GM12878 (cell line): ENCODE results near the gene MPDZ. TPM values are rescaled to one million over a fixed set of nuclear protein-coding genes. Genes with fewer than 3 reads are reported as not detected.

ENCODE experiments used
- ATAC-seq: fragments of 200-7000 bp; cut with Tn5 transposase; 3 replicates; pipeline ENCODE4 v1.9.1; 2020; ENCODE audit warnings: mild to moderate bottlenecking, moderate library complexity
- BruUV-seq: library from RNA; stranded (reverse); fragments of 400-500 nt; replicated peaks from 2 replicates; lab custom pipeline; 2021; lab: Mats Ljungman, UMichigan
- CTCF ChIA-PET: fragments of 300-600 bp; sonication (Branson Sonifier 250); formaldehyde crosslinking; extraction: SDS; loops from one replicate; lab custom pipeline; 2021; ENCODE audit warnings: inconsistent platforms; lab: Yijun Ruan, JAX
- POLR2A ChIA-PET: fragments of 350-600 bp; formaldehyde crosslinking; extraction: SDS; loops from one replicate; lab custom pipeline; 2021; ENCODE audit warnings: inconsistent platforms; lab: Charles Lee
- RAD21 ChIA-PET: fragments of 300-600 bp; sonication (Branson Sonifier 250); formaldehyde crosslinking; loops from one replicate; lab custom pipeline; 2023; ENCODE audit warnings: antibody characterized with exemption; ENCODE audit not compliant: unreplicated experiment; lab: Charles Lee
- SMC1A ChIA-PET: fragments of 300-600 bp; sonication (Branson Sonifier 250); formaldehyde crosslinking; loops from one replicate; lab custom pipeline; 2023; ENCODE audit not compliant: unreplicated experiment, uncharacterized antibody; lab: Charles Lee
- DNase-seq: peaks from one replicate; pipeline ENCODE4 v3.0.0-alpha.2; 2011; ENCODE audit warnings: low read depth, low spot score
- FAIRE-seq: peaks from 3 replicates; lab custom pipeline; 2011; peaks lifted over from hg19 to GRCh38; lab: Jason Lieb, UNC
- H2AFZ ChIP-seq: 2 replicates; pipeline ENCODE4 v1.6.0; 2011; ENCODE audit warnings: low read depth, low read length, control low read depth; ENCODE audit not compliant: control insufficient read depth
- H3K27ac ChIP-seq: 2 replicates; pipeline ENCODE4 v1.5.1; 2011; ENCODE audit warnings: control low read depth; ENCODE audit not compliant: control insufficient read depth, insufficient read depth
- H3K27me3 ChIP-seq, 2 experiments: replicated peaks in 1 of 2; 2 replicates each; pipeline versions ENCODE4 v1.6.0 to v1.6.1; 2011; ENCODE audit warnings: low read length in 1 of 2; ENCODE audit not compliant: control insufficient read depth in 2 of 2, insufficient read depth in 2 of 2
- H3K36me3 ChIP-seq, 2 experiments: 2 replicates each; pipeline ENCODE4 v1.5.1; 2011; ENCODE audit warnings: low read length in 1 of 2; ENCODE audit not compliant: control insufficient read depth in 2 of 2, insufficient read depth in 2 of 2
- H3K4me1 ChIP-seq: 2 replicates; pipeline ENCODE4 v1.6.1; 2011; ENCODE audit warnings: mild to moderate bottlenecking, low read length, moderate library complexity, mixed read lengths; ENCODE audit not compliant: control insufficient read depth, insufficient read depth
- H3K4me2 ChIP-seq: 2 replicates; pipeline ENCODE4 v1.6.0; 2011; ENCODE audit warnings: control low read depth; ENCODE audit not compliant: control insufficient read depth, insufficient read depth
- H3K4me3 ChIP-seq: fragments of 200-600 bp; sonication (generic); 2 replicates; pipeline ENCODE4 v1.5.1; 2016
- H3K79me2 ChIP-seq: 2 replicates; pipeline ENCODE4 v1.6.0; 2011; ENCODE audit warnings: low read length; ENCODE audit not compliant: control insufficient read depth, insufficient read depth
- H3K9ac ChIP-seq: 2 replicates; pipeline ENCODE4 v1.8.0; 2011; ENCODE audit warnings: low read length, control low read depth, mixed read lengths; ENCODE audit not compliant: control insufficient read depth, insufficient read depth
- H3K9me3 ChIP-seq: replicated peaks from 3 replicates; pipeline ENCODE4 v1.5.1; 2011; ENCODE audit warnings: mild to moderate bottlenecking, low read length; ENCODE audit not compliant: control insufficient read depth, insufficient read depth
- H4K20me1 ChIP-seq: 2 replicates; pipeline ENCODE4 v1.6.0; 2011; ENCODE audit not compliant: control insufficient read depth, insufficient read depth
- BACH1 ChIP-seq: fragments of 450-650 bp; IDR thresholded peaks from 2 replicates; pipeline ENCODE4 v1.6.1; 2017; ENCODE audit warnings: mild to moderate bottlenecking, borderline replicate concordance
- BRCA1 ChIP-seq: IDR thresholded peaks from 2 replicates; pipeline ENCODE4 v1.6.1; 2011; ENCODE audit warnings: low read depth, low read length, improper control_type of control experiment
- E4F1 ChIP-seq: fragments of 450-650 bp; IDR thresholded peaks from 2 replicates; pipeline ENCODE4 v1.6.1; 2018; ENCODE audit warnings: borderline replicate concordance, mild to moderate bottlenecking; ENCODE audit not compliant: partially characterized antibody
- GABPA ChIP-seq: IDR thresholded peaks from 2 replicates; pipeline ENCODE4 v1.6.1; 2014; ENCODE audit warnings: antibody characterized with exemption, low read depth, mild to moderate bottlenecking, inconsistent platforms
- GATAD2B ChIP-seq: fragments of 450-650 bp; conservative IDR thresholded peaks from 2 replicates; pipeline ENCODE4 v1.6.1; 2017; ENCODE audit warnings: low read depth, mild to moderate bottlenecking, moderate library complexity
- HCFC1 ChIP-seq: fragments of 150-350 bp; IDR thresholded peaks from 2 replicates; pipeline ENCODE4 v1.6.1; 2014; ENCODE audit warnings: low read length
- MTA2 ChIP-seq: fragments of 450-650 bp; IDR thresholded peaks from 2 replicates; pipeline ENCODE4 v1.6.1; 2016; ENCODE audit warnings: low read depth, mild to moderate bottlenecking, moderate library complexity
- MXI1 ChIP-seq: fragments of 150-350 bp; IDR thresholded peaks from 2 replicates; pipeline ENCODE4 v1.6.1; 2011; ENCODE audit warnings: low read depth, mild to moderate bottlenecking, inconsistent platforms, low read length, improper control_type of control experiment
- SIX5 ChIP-seq: IDR thresholded peaks from 2 replicates; pipeline ENCODE4 v1.6.1; 2011; ENCODE audit warnings: mild to moderate bottlenecking, low read depth, low read length, moderate library complexity; ENCODE audit not compliant: severe bottlenecking
- USF1 ChIP-seq: IDR thresholded peaks from 2 replicates; pipeline ENCODE4 v1.6.1; 2011; ENCODE audit warnings: borderline replicate concordance, low read depth, mild to moderate bottlenecking, moderate library complexity, mixed read lengths, low read length; ENCODE audit not compliant: insufficient read depth; ENCODE audit errors: extremely low read length
- WGBS: methylation state at CpG from one replicate; pipeline ENCODE4 v1.1.6; 2016; ENCODE audit warnings: low lambda C conversion rate; ENCODE audit not compliant: insufficient replicate concordance, insufficient coverage; ENCODE audit errors: missing lambda C conversion rate; 5-methylcytosine and 5-hydroxymethylcytosine counted together
- in situ Hi-C: fragments of 300-500 bp; cut with MboI; formaldehyde crosslinking; loops from 9 replicates; pipeline ENCODE4 v1.14.3; 2018; ENCODE audit warnings: mixed read lengths
- intact Hi-C: fragments of 100-400 bp; cut with micrococcal nuclease; formaldehyde crosslinking; loops from one replicate; pipeline ENCODE4 v1.14.2; 2022; ENCODE audit not compliant: unreplicated experiment
- polyA plus RNA-seq, 11 experiments: library from polyadenylated mRNA; depleted of rRNA in 4 of 11; unstranded in 6 of 11; stranded (reverse) in 5 of 11; fragments of >200 nt; fragmentation: Nextera tagmentation in 4 of 11; fragmentation: Illumina TruSeq in 1 of 11; extraction: Ambion mirVana in 4 of 11; extraction: Trizol in 1 of 11; gene quantifications; 1 replicate in 1 of 11; 2 replicates in 10 of 11; pipeline versions ENCODE4 v1.2.1 to v1.2.3, GENCODE V29; 2011 to 2016; ENCODE audit warnings: inconsistent platforms in 2 of 11, missing spikeins in 2 of 11, low read depth in 1 of 11
- total RNA-seq, 4 experiments: library from RNA; depleted of rRNA in 3 of 4; stranded (reverse); fragments of >200 nt in 3 of 4; fragmentation: Illumina TruSeq in 1 of 4; extraction: Trizol in 1 of 4; gene quantifications; 2 replicates each; pipeline versions ENCODE4 v1.2.1 to v1.2.3, GENCODE V29; 2013 to 2021

The MPDZ gene
- total and polyA plus RNA-seq, 10 of the 15 experiments (the other 5 are each of a cell fraction or from before 2014, with no cell fraction given) = 0.36 TPM; not detected in 9

GRCh38 chr9:13125261-13125660, 154.2 kb downstream of the MPDZ start (continued):
- TF ChIP-seq USF1 (no peak), BRCA1 (no peak), MTA2 (no peak), BACH1 (no peak), GABPA (no peak), HCFC1 (no peak)

GRCh38 chr9:13122756-13123369, 156.6 kb downstream of the MPDZ start:
- CTCF ChIA-PET = no interaction called here
- H2AFZ ChIP-seq = no peak overlapping the region
- RAD21 ChIA-PET = no interaction called here
- H4K20me1 ChIP-seq = no peaks in the 10 kb centered on the region
- POLR2A ChIA-PET = no interaction called here
- H3K4me3 ChIP-seq = no peak overlapping the region
- no peak overlapping the region for H3K27ac ChIP-seq
- no peaks in the 10 kb centered on the region for H3K36me3 ChIP-seq
- in situ Hi-C loops = no loop called here
- no peaks in the 10 kb centered on the region for H3K4me1 ChIP-seq
- TF ChIP-seq E4F1 = no peak
- TF ChIP-seq GATAD2B = no peak
- no peak for TF ChIP-seq MXI1
- TF ChIP-seq SIX5 = no peak
- no peak for DNase-seq
- SMC1A ChIA-PET = no interaction called here
- WGBS = 21% methylated on average over 9 of the region's 9 CpGs
- H3K79me2 ChIP-seq = no peaks in the 10 kb centered on the region
- H3K4me2 ChIP-seq = no peak overlapping the region
- H3K27me3 ChIP-seq = no peaks in the 10 kb centered on the region
- BruUV-seq = no TSS peak
- intact Hi-C loops = no loop called here
- no peak for FAIRE-seq
- ATAC-seq = no peak
- H3K9ac ChIP-seq = no peak overlapping the region
- no peaks in the 10 kb centered on the region for H3K9me3 ChIP-seq
